Osteocyte (in vitro differentiated cells): ENCODE results near the gene ELL. TPM values are rescaled to one million over a fixed set of nuclear protein-coding genes. Genes with fewer than 3 reads are reported as not detected.

ENCODE experiments used
- DNase-seq: peaks from one replicate; pipeline ENCODE4 v3.0.0; 2021; ENCODE audit warnings: mixed read lengths; ENCODE audit not compliant: unreplicated experiment; ENCODE audit errors: extremely low spot score
- H3K27ac Mint-ChIP-seq: one replicate; pipeline ENCODE4 v1.8.0; 2021; ENCODE audit warnings: mild to moderate bottlenecking, mixed read lengths; ENCODE audit not compliant: unreplicated experiment
- H3K27me3 Mint-ChIP-seq: one replicate; pipeline ENCODE4 v1.8.0; 2021; ENCODE audit warnings: mixed read lengths; ENCODE audit not compliant: unreplicated experiment
- H3K36me3 Mint-ChIP-seq: one replicate; pipeline ENCODE4 v1.8.0; 2021; ENCODE audit warnings: mixed read lengths; ENCODE audit not compliant: unreplicated experiment
- H3K4me1 Mint-ChIP-seq: one replicate; pipeline ENCODE4 v1.8.0; 2021; ENCODE audit warnings: mixed read lengths; ENCODE audit not compliant: unreplicated experiment
- H3K4me3 Mint-ChIP-seq: one replicate; pipeline ENCODE4 v1.8.0; 2021; ENCODE audit warnings: mild to moderate bottlenecking, moderate library complexity, mixed read lengths; ENCODE audit not compliant: unreplicated experiment
- H3K9me3 Mint-ChIP-seq: one replicate; pipeline ENCODE4 v1.8.0; 2021; ENCODE audit warnings: mixed read lengths; ENCODE audit not compliant: unreplicated experiment
- total RNA-seq: library from RNA; stranded (reverse); gene quantifications from 2 replicates; pipeline ENCODE4 v1.2.1, GENCODE V29; 2021
- TF ChIP-seq, protein P1 (sequence below): fragments of 200-600 bp; sonication (generic); IDR thresholded peaks from 2 replicates; pipeline ENCODE4 v1.5.0; 2021; ENCODE audit warnings: antibody characterized with exemption, mild to moderate bottlenecking, moderate library complexity

ELL gene
- total RNA-seq, 1 donor from 2014 or later: 17.6 TPM

DNA sequence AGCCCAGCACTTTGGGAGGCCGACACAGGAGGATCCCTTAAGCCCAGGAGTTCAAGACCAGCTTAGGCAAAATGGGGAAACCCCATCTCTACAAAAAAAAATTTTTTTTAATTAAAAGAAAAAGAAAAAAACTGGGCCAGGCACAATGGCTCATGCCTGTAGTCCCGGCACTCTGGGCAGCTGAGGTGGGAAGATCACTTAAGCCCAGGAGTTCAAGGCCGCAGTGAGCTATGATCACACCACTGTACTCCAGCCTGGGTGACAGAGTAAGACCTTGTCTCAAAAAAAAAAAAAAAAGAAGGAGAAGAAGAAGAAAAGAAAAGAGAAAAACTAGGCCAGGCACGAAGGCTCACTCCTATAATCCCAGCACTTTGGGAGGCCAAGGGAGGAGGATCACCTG lies 4.3 kb downstream of the ELL start:
- no peak for DNase-seq
- Mint-ChIP-seq H3K27ac (no peak overlapping the region), H3K4me3 (no peak overlapping the region), H3K36me3 (no peaks in the 10 kb centered on the region), H3K4me1 (peaks cover 46% of the 10 kb centered on the region), H3K9me3 (no peaks in the 10 kb centered on the region), H3K27me3 (no peaks in the 10 kb centered on the region)
- TF ChIP-seq, protein P1, sequence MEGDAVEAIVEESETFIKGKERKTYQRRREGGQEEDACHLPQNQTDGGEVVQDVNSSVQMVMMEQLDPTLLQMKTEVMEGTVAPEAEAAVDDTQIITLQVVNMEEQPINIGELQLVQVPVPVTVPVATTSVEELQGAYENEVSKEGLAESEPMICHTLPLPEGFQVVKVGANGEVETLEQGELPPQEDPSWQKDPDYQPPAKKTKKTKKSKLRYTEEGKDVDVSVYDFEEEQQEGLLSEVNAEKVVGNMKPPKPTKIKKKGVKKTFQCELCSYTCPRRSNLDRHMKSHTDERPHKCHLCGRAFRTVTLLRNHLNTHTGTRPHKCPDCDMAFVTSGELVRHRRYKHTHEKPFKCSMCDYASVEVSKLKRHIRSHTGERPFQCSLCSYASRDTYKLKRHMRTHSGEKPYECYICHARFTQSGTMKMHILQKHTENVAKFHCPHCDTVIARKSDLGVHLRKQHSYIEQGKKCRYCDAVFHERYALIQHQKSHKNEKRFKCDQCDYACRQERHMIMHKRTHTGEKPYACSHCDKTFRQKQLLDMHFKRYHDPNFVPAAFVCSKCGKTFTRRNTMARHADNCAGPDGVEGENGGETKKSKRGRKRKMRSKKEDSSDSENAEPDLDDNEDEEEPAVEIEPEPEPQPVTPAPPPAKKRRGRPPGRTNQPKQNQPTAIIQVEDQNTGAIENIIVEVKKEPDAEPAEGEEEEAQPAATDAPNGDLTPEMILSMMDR: no peak

DNA sequence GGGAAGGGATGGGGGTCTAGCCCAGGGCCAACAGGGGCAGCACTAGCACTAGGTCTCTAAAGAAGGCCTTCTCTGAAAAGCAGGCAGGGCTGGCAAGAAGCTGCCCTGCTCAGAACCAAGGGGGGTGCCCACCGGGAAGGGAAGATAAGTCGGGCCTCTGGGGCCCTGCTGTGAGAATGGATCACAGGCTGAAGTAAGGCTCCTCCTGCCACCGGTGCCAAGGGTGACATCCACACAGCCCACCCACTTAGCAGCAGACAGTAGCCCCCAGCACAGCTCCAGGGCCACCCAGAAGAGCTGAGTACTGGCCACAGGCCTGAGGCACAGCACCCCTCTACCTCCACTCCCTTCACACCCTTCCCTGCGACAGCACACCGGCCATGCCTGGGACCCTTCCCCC lies 5.9 kb downstream of the ELL start:
- no peak for DNase-seq
- Mint-ChIP-seq H3K27me3 (no peaks in the 10 kb centered on the region), H3K4me3 (no peak overlapping the region), H3K36me3 (no peaks in the 10 kb centered on the region), H3K27ac (peak overlapping the region; percentile 89), H3K9me3 (no peaks in the 10 kb centered on the region), H3K4me1 (peaks cover 47% of the 10 kb centered on the region)
- TF ChIP-seq, protein P1: no peak

DNA sequence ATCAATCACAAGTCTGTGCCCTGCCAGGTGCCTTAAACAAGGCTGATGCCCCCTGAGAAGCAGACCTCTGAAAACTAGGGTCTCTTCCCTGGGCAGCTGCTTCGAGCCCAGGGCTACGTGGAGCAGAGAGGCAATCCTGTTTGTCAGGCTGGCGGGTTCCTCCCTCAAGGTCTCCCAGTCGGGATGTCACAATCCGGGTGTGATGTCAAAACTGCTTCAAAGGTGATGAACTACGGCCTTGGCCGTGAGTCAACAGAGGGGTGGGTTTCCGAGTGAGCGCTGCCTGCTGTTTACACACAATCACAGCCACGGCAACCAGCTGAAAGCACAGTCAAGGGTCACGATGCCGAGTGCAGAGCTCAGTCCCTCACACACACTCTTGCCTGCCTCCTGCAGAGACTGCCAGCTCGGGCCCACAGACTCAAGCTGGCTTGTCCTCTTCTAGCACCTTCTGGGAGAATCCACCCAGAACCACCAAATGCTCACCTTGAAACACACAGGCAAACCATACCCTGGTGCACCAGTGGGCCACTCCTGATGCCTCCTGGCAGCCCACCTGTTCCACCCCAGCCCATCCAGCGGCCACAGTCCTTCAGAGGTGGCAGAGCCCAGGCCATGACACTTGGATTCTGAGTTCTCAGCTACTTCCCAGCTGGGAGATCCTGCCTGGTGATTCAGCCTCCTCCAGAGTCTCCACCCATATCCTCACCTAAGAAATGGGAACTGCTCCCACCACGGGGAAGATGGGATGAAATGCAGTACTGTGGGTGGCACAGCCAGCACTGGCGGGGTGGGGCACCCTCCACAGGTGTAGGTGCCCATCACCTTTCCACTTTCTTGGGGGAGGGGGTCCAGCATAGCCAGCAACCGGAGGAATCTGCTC lies 6.8 kb downstream of the ELL start:
- Mint-ChIP-seq H3K36me3 (no peaks in the 10 kb centered on the region), H3K27me3 (no peaks in the 10 kb centered on the region), H3K4me3 (no peak overlapping the region), H3K4me1 (peaks cover 43% of the 10 kb centered on the region), H3K27ac (peak overlapping the region; percentile 89), H3K9me3 (no peaks in the 10 kb centered on the region)
- DNase-seq: no peak
- TF ChIP-seq, protein P1: no peak

DNA sequence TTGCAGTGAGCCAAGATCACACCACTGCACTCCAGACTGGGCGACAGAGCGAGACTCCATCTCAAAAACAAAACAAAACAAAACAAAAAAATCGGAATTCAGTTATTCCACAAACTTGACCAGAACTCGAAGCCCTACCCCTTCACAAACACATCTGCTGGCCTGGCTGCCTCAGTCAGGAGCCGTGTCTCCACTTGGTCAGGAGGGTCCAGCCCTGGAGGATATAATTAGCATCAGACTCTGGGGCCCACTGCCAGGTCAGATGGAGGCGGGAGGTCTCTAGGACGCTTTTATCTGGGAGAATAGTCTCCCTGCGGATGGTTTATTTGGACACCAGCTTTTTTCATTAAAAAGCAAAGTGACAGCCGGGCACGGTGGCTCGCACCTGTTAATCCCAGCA lies 8.0 kb downstream of the ELL start:
- Mint-ChIP-seq H3K9me3 (no peaks in the 10 kb centered on the region), H3K27ac (peak overlapping the region; percentile 89), H3K36me3 (no peaks in the 10 kb centered on the region), H3K4me3 (no peak overlapping the region), H3K27me3 (no peaks in the 10 kb centered on the region), H3K4me1 (peaks cover 34% of the 10 kb centered on the region)
- no peak for DNase-seq
- TF ChIP-seq, protein P1: no peak

DNA sequence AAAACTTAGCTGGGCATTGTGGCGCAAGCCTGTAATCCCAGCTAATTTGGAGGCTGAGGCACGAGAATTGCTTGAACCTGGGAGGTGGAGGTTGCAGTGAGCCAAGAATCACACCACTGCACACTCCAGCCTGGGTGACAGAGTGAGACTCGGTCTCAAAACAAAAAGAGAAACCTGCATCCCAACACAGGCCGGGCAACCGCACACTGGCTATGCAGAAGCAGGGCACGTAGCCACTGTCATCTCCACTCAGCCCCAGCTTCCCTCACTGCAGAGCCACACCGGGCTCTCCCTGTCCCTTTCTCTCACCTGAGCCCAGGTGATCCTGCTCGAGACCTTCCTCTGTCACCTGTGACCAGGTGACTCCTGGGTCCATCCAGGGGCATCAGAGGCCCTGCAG lies 11.7 kb downstream of the ELL start:
- no peak for DNase-seq
- Mint-ChIP-seq H3K36me3 (no peaks in the 10 kb centered on the region), H3K4me1 (peaks cover 44% of the 10 kb centered on the region), H3K9me3 (no peaks in the 10 kb centered on the region), H3K27ac (no peak overlapping the region), H3K4me3 (no peak overlapping the region), H3K27me3 (no peaks in the 10 kb centered on the region)
- TF ChIP-seq, protein P1: no peak
